GF-D8 (cell line): Measurements from ENCODE around the gene WIZ.

Experiments used
- DNase-seq: peaks from one replicate; lab custom pipeline; 2025; lab: John Stamatoyannopoulos, UW

The WIZ gene

DNA sequence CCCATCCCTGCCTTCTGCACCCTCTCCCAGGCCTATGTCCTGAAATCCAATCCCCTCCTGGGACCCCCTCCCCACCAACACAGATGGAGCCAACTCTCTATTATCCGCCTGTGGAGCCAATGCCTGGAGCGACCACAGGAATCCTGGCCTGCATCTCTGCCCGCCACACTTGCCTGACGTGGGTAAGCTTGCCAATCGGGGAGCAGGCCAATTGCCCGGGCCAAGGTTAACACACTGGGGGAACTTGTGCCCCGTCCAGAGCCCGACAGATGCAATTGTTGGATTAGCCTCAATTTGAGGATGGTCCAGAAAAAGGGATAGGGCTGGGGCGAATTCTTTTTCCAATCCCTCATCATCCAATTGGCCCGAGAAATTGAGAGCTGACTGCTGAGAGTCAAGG is 5.9 kb downstream of the WIZ start:
- no peak for DNase-seq

DNA sequence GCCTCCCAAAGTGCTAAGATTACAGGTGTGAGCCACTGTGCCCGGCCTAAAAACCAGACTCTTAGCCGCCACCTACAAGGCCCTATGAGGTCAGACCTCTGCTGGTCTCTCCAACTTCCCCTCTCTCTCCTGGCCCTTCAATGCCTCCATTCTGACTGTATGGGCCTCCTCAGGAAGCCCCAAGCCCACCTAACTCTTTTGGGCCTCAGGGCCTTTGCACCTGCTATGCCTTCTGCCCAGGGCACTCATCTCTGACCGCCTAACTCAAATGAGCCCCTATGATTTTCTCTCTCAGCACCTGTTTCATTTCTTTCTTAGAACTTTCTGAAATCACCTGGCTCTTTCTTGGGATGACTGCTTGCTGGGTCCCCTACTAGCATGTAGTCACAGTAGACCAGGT is 6.4 kb downstream of the WIZ start:
- no peak for DNase-seq

DNA sequence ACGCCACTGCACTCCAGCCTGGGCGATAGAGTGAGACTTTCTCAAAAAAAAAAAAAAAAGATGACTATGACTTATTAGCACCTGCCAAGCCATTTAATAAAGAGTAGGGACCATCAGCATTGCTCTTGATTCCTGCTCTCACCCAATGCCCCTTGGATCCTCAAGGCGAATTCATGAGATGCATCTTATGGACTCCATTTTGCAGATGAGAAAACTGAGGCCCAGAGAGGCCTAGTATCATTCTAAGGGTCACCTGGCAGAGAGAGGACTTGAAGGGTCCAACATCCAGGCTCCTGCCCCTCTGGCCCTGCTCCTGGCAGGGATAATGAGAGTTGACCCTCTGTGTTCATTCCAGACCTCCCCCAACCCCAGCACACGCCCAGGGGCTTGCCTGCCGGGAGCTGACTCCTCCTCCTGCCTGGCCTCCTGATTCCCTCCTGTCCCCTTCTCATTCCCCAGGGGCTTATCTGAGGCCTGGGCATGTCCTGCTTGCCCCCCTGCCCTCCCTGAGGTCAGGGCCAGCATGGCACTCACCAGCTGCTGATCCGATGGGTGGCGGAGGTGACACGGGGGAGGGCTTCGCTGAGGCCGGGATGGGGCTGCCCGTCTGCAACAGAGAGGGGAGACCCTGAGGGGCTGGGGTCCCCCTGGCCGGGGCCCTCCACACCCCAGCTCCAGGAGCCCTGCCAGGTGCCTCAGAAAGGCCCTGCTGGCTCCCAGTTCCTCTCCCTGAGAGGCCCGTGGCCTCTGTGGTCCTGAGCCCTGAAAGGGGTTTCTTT is 7.4 kb downstream of the WIZ start:
- DNase-seq, result no peak

DNA sequence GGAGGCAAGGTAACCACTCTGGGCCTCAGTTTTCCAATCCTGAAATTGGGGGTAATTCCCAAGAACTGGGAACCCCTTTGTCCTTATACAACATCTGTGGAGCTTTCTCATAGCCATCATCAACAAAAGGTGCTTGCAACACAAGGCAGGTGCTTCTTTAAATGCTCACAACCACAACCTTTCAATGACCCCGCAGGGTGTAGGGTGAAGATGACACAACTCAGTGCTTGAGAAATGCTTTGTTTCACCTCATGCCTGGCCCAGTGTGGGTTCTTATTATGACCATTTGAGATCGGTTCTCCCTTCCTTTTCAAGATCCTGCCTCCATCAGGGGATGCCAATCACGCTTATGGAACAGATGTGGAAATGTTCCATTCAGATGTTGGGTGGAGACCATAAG is 8.4 kb downstream of the WIZ start:
- DNase-seq, result no peak

DNA sequence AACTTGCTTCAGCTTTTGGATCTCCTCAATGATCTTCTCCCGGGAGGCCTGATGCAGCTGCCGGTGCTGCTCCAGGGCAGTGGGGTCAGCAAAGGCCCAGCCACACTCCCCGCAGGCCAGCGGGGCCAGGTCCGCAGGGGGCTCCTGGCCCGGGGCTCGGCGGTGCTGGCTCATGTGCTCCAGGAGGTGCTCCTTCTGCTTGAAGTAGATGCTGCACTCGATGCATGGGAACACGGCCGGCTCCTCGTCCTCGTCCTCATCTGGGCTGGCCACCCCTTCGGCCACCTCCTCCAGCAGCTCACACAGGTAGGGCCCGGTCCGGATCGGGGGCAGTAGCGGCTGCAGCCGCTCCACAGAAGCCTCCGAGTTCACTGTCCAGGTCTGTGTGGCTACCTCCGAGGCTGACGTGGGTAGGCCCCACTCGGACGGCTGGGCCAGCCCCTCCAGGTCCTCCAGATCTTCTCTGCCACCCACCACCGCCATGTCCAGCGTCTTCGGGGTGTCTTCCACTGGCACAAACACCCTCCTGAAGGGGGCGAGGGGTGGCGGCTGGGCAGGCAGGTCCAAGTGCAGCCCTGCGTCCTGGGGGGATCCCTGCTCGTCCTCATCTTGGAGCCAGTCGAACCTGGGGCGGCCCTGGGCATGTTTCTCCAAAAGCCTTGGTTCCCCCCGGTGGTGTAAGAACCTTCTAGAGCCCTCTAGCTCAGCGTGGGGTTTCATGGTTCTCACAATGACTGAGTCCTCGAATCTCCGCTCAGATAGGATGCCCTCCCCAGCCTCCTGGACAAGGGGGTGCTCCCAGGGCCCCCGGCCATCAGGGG is 9.7 kb downstream of the WIZ start:
- no peak for DNase-seq

DNA sequence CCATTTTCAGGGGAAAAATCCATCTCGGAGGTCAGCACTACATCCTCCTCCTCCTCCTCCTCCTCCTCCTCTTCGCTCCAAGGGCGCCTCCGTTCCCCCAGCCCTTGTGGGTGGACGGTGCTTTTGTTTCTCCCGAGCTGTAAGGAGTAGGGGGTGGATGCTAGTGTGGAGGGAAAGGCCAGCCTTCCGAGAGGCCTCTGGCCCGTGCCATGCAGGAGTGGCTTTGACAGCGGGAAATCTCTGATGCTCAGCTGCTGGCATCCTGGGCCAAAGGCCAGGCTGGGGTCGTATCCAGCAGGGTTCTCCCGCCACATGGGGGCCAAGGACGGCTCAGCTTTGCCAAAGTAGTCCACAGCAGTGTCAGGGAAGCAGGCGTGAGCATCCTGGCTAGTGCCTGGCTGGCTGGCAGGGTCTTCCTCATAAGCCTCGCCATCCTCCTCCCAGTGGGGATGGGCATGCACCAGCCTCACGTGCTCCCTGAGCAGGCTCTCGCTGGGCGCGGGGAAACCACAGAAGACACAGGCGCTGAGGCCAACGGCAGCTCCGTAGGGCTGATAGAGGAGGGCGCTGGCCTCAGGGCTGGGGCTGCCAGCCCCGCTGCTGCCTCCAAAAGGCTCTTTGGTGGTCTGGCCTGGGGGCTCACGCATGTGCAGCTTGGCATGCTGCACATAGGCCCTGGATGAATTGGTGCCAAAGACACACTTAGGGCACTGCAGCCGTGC is 10.5 kb downstream of the WIZ start:
- no peak for DNase-seq

DNA sequence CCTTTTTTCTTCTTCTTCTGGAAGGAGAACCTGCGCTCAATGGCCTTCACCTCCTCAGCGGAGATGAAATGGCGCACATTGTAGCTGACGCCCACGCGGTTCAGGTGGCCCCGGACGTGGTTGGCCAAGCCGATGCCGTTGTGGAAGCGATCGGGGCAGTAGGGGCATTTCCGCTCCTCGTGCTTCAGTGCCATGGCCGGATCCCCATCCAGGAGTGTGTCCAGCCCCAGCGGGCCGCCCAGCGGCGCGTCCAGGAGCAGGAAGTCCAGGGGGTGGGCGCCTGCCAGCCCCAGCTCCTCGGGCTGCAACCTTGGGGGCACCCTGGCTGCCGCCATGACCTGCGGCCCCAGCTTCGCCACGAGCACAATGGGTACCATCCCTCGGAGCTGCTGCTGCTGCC is 11.2 kb downstream of the WIZ start:
- no peak for DNase-seq

DNA sequence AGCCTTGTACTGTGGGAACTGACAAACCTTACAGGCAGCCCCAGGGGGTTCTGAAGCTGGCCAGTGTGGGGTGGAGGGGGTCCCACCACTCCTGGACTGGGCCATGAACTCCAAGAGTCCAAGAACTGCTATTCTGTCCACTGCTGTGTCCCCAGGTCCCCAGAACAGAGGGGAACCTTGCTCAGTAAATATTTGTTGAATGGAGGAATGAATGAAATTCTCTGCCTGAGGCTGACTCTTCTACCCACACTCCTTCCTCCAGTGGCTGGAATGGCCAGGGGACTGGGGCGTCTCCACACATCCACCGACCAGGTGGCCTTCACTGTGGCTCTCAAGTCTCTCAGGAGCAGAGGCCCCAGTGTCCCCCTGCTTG is 11.6 kb downstream of the WIZ start:
- no peak for DNase-seq

DNA sequence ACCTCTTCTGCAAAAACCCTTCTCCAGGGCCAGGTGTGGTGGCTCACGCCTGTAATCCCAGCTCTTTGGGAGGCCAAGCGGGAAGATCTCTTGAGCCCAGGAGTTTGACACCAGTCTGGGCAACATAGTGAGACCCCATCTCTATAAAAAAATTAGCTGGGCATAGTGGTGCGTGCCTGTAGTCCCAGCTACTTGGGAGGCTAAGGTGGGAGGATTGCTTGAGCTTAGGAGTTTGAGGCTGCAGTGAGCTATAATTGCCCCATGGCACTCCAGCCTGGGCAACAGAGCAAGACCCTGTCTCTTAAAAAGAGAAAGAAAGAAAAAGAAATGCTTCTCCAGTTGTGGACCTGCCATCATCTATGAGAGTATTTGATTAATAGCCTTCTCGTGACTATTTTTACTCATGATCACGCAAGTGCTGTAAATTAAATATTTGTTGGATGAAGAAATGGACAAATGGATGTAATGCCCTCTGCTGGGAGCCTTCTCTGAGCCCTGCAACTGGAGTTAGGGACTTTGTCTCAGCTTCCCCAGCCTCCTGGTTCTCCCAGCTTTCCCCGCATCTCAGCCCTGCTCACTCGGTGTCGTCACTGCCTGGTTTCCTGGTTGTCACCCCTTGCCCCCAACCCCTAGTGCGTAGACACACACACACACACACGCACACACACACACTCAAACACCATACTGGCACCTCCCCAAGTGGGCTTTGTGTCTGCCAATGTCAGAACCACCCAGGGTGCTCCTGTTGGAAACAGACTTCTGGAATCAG is 12.2 kb downstream of the WIZ start:
- no peak for DNase-seq

DNA sequence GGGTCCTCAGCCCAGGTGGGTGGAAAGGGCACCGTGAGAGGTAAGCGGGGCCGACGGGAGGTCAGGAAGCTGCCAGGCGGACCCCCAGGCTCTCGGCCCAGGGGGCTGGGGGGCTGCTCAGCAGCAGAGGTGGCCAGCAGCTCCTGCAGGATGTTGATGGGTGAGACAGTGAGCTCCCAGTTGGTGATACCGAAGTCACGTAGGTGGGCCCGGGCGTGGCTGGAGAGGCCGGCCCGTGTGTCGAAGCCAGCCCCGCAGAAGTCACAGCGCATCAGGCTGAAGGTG is 13.0 kb downstream of the WIZ start:
- DNase-seq, result no peak

DNA sequence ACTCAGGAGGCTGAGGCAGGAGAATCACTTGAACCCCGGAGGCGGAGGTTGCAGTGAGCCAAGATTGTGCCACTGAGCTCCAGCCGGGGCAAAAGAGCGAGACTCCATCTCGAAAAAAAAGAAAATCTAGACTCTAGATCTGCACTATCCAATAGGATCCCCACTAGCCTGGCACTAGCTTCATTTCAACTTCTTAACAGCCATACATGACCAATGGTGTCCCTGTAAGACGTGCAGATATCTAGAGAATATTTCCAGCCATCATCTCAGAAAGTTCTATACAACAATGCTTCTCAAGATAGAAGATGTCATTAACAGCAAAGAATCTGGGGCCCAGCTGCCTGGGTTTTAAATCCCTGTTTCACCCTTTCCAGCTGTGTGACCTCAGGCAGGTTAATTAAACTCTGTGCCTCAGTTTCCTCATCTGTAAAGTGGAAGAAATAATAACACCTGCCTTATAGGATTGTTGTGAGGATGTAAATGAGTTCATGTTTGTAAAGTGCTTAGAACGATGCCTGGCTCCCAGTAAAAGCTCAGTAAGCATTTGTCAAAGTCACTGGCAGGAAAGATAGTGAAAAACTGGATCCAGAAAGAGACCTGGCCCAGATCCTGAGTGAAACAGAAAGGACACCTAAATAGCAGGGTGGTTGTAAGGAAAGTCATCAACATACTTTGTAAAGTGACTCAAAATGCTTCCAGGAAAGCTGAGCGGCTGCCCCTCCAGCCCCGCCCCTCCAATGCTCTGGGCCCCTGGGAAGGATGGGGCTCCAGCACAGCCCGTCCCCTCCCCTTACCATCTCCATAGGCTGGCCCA is 13.5 kb downstream of the WIZ start:
- no peak for DNase-seq

DNA sequence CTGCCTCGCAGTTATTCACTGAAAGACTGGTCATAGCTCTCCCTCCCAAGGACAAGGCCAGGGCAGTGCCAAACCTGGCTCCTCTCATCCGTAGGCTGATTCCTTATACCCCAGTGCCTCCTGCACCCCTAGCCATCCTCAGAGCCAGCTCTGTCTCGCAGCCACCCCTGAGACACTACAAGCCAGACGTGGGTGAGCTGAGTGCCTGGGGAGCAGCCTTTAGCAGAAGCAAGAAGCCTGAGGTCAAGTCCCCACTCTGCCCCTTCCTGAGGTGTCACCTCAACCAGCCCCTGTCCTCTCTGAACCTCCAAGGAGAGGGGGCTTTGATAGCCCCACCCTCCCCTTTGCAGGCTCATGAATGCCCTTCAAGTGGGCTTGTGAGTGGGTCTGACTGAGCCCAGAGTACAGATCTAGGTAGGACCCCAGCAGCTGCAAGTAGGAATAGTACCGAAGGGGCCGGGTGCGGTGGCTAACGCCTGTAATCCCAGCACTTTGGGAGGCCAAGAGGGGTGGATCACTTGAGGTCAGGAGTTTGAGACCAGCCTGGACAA is 16.2 kb downstream of the WIZ start:
- no peak for DNase-seq

DNA sequence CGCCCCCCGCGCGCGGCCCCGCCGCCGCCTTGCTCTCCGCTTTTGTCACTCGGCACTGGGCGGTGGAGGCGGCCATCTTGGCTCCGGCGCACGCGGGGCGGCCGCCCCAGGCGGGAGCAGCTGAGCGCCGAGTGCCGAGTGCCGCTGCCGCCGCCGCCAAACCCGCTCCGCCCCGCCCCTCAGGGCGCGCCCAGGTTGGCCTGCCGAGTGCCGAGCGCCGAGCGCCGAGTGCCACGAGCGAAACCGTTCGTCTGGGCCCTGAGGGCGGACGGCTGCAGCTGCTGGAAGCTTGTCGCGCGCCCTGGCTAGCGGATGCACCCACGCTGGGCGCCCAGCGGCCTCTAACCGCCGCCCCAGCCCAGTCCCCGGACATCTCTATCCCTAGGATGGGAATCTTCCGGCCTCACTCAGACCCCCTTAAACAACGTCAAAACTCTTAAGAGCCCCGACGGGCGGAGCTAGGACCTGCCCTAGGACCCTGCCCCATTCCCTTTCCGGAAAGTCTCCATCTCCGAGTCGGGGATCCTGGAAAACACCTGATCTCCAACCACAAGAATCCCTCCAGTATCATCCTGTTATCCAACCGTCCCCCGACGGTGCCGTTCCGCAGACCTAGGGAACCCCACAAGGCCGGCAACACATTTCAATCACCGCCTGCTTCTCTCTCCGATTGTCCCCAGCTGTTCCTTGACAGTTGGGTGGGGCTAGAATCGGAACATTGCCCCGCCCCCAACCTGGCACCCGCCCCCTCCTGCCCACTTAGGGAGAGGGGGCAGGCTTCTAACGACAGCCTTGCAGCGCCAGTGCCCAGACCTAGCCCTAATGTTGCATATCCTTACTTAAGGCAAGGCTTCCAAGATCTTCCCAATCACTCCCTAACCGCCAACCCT is 16.9 kb downstream of the WIZ start:
- DNase-seq, result peak; percentile 63

DNA sequence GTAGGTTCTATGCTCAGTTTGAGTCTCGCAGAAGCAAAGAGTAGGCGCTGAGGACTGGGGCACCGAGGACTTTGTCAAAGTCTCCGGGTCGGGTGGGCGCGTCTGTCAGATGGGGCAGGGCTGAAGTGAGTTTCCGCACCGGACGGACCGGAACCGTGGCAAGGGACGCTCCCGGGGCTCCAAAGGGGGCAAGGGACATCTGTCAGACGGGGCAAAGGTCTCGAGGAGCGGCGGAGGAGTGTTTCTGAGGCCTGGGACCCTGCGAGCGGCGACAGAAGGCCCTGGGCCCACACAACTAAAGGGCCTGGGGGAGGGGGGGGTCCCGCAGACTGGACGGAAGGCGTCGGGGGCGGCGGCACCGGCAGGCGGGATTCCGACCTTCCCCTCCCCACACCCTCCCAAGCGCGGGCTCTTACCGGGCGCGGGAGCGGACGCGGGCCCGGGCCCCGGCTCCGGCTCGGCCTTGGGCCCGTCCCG is 17.7 kb downstream of the WIZ start:
- DNase-seq, result no peak

DNA sequence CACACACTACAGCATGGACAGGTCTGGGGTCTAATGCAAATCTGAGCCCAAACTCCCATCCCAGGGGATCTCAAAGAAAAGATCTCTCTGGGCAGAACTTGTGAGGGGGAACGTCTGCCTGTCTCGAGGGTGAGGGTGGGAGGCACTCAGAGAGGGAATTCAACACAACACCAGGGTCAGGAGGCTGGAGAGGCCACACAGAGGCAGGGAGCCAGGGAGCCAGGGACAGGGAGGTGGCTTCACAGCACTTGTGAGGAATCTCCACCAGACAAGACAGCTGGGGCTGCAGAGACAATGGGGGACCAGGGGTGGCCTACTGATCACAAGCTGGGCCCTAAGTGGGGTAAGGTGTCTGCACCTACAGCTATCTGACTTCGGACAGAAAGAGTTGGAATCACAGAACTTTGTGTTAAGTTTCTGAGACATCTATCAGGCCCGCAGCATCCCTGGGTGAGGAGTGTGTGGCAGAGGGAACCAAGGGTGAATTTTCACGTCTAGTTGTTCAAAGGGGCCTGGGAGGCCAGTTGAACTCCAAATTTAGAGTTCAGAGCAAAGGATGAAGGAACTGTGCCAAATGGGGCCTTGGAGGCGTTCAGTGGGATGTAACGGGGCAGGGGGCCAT is 18.2 kb downstream of the WIZ start:
- DNase-seq, result no peak

DNA sequence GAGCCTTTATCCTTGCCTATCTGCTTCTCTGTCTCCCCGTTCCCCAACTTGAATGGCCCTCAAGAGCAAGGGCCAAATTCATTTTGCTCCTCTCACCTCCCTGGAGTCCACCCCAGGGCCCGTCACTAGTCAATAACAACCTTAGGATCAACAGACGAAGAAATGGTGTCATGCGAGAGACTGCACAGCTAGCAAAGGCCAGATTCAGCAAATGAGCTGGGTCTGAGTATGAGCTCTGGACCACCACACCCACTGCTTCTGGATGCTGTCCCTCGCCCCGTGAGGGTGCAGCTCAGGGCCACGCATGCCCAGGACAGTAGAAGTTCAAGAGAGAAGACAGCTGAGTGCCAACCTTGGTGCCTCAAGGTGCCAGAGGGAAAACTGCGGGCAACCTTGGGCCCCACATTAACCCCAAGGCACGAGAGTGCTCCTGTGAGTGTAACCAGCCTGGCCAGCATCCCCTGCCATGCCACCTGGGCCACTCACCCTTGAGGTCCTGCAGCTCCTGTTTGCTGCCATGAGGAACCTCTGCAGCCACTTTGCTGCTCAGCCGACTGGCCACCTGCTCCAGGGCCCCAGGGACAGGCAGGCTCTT is 19.1 kb downstream of the WIZ start:
- DNase-seq, result no peak

DNA sequence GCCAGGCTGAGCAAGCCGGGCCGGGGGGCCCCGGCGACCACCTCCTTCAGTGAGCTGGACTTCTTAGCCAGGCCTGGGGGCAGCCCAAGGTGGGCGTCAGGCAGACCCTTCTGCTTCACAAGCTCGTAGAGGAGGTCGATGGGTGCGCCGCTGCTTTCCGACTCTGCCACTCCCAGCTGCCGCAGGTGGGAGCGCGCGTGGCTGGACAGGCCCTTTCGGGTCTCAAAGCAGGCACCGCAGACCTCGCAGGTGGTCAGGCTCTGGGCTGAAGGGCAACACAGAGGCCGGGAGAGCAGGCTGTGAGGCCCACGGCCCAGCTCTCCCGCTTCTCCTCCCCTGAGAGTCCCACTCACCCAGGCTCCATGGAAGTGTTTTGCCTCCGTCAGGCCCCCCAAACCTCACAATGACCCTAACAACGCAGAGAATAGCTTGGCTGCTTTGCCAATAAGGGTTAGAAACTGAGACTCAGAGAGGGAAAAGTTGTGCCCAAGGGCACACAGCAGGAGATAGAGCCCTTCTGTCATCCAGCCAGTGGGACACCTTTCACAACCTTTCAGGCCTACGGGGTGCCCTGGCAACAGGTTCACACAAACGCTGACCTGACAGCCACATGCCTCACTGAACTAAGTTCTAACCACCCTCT is 19.8 kb downstream of the WIZ start:
- DNase-seq, result no peak

DNA sequence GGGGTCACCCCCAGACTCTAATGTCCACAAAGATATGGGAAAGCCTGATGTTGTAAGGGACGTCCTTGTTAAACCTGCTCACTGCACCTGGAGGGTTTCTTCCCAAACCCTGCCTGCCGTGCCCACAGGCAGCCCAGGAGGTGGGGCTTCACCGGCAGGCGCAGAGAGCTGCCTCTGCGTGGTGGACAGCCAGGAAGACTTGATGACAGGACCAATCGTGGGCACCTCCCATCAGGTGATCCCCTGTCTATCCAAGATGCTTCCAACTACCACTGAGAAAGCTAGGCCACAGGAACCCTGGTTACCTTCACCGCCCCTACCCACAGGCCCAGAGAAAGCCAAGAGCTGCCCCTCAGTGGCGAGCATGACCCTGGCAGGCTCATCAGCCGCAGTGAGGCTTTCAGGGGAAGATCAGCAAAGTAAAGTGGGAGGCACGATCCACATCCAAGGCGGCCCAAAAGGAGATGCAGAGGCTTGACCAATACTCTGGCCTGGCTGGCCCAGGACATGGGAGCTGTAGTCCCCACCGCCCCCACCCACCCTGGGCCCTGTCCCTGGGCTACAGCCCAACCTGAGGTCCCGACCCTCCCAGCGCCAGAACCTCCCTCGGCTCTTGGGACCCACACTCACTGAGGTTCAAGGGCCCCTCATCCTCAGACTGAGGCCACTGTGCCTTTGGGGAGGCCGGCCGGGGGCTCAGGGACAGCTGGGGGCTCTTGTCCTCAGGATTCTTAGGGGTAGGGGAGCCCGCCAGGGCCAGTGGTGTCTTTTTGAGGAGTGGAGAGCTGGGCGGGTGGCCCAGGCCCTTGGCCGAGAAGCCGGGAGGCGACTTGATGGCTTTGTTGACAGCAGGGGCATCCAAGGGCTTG is 20.6 kb downstream of the WIZ start:
- no peak for DNase-seq
